Vagina (tissue), 2 donors: ENCODE results near the gene ARHGAP35.

Source experiments
- POLR2A ChIP-seq, 2 donors: fragments of 450-650 bp; IDR thresholded peaks; one replicate each; pipeline ENCODE4 v1.6.1; 2017; ENCODE audit warnings: antibody characterized with exemption in 2 of 2, mild to moderate bottlenecking in 2 of 2, moderate library complexity in 2 of 2
- TF ChIP-seq, protein P1 (sequence below), 3 experiments: fragments of 450-650 bp in 2 of 3; fragments of 200-600 bp in 1 of 3; sonication (generic) in 1 of 3; IDR thresholded peaks; one replicate each; pipeline ENCODE4 v1.5.1; 2017 to 2019; ENCODE audit warnings: antibody characterized with exemption in 3 of 3, mild to moderate bottlenecking in 2 of 3, moderate library complexity in 2 of 3

DNA sequence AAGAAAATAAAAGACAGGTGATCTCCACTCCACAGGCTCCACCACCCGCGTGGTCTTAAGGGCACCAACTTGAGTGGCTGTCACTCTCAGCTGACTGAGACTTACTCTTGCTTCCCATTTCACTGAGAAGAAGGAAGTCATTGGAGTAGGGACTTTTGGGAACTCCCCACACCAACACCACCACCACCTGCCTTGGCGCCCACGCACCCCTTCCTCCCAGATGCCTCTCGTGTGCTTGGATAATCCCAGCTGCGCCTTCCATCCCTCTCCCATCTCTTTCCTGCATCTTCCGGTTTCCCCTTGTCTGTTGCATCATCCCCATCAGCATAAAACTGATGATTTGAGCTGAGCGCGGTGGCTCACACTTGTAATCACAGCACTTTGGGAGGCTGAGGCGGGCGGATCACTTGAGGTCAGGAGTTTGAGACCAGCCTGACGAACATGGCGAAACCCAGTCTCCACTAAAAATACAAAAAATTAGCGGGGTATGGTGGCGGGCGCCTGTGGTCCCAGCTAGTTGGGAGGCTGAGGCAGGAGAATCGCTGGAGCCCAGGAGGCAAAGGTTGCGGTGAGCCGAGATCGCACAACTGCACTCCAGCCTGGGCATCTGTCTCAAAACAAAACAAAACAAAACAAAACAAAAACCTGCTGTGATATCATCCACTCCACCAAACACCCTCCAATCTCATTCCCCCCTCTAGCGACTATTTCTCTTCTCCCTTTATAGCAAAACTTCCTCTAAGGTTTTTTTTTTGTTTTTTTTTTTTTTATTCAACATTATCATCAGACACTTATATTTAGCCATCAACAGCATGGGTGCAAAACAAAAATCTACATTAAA is 35.7 kb upstream of the ARHGAP35 start:
- TF ChIP-seq, protein P1, sequence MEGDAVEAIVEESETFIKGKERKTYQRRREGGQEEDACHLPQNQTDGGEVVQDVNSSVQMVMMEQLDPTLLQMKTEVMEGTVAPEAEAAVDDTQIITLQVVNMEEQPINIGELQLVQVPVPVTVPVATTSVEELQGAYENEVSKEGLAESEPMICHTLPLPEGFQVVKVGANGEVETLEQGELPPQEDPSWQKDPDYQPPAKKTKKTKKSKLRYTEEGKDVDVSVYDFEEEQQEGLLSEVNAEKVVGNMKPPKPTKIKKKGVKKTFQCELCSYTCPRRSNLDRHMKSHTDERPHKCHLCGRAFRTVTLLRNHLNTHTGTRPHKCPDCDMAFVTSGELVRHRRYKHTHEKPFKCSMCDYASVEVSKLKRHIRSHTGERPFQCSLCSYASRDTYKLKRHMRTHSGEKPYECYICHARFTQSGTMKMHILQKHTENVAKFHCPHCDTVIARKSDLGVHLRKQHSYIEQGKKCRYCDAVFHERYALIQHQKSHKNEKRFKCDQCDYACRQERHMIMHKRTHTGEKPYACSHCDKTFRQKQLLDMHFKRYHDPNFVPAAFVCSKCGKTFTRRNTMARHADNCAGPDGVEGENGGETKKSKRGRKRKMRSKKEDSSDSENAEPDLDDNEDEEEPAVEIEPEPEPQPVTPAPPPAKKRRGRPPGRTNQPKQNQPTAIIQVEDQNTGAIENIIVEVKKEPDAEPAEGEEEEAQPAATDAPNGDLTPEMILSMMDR (IDR thresholded peaks at IDR 0.05) = no peak
- no peak for TF ChIP-seq POLR2A (IDR thresholded peaks at IDR 0.05)
